Liver (tissue), 9 donors: ENCODE results near the gene ADAMTS16. TPM values are rescaled to one million over a fixed set of nuclear protein-coding genes. Genes with fewer than 3 reads are reported as not detected.

Experiments
- DNase-seq: peaks from one replicate; pipeline ENCODE4 v3.0.0-alpha.2; 2017; ENCODE audit warnings: low spot score
- H3K27ac ChIP-seq, 2 donors: one replicate each; pipeline ENCODE4 v1.7.0; 2013; ENCODE audit warnings: inconsistent platforms in 2 of 2, low read length in 2 of 2, control low read depth in 1 of 2, low read depth in 1 of 2, mild to moderate bottlenecking in 1 of 2
- H3K27me3 ChIP-seq, 4 donors: one replicate each; pipeline versions ENCODE4 v1.6.1 to v1.7.0; 2013; ENCODE audit warnings: low read length in 3 of 4, inconsistent platforms in 1 of 4, mild to moderate bottlenecking in 1 of 4, moderate library complexity in 1 of 4; ENCODE audit not compliant: control insufficient read depth in 4 of 4, insufficient read depth in 4 of 4
- H3K36me3 ChIP-seq, 4 donors: one replicate each; pipeline versions ENCODE4 v1.6.1 to v1.7.0; 2013; ENCODE audit warnings: low read length in 3 of 4, mild to moderate bottlenecking in 3 of 4, low read depth in 1 of 4, moderate library complexity in 1 of 4; ENCODE audit not compliant: control insufficient read depth in 4 of 4, insufficient read depth in 3 of 4
- H3K4me1 ChIP-seq, 4 donors: one replicate each; pipeline versions ENCODE4 v1.6.1 to v1.7.0; 2013; ENCODE audit warnings: low read length in 3 of 4, mild to moderate bottlenecking in 3 of 4, moderate library complexity in 1 of 4; ENCODE audit not compliant: control insufficient read depth in 4 of 4, insufficient read depth in 4 of 4
- H3K4me3 ChIP-seq, 3 donors: one replicate each; pipeline versions ENCODE4 v1.6.1 to v1.7.0; 2013; ENCODE audit warnings: low read length in 3 of 3, control low read depth in 1 of 3, low read depth in 1 of 3, mild to moderate bottlenecking in 1 of 3
- H3K9ac ChIP-seq, 2 donors: one replicate each; pipeline ENCODE4 v1.7.0; 2013; ENCODE audit warnings: low read length in 2 of 2, mild to moderate bottlenecking in 2 of 2, moderate library complexity in 2 of 2, control low read depth in 1 of 2, low read depth in 1 of 2
- H3K9me3 ChIP-seq, 4 donors: one replicate each; pipeline versions ENCODE4 v1.6.1 to v1.7.0; 2013; ENCODE audit warnings: low read length in 3 of 4; ENCODE audit not compliant: control insufficient read depth in 4 of 4
- ATF3 ChIP-seq: IDR thresholded peaks from 2 replicates; pipeline ENCODE4 v1.6.1; 2016; ENCODE audit warnings: antibody characterized with exemption
- EGR1 ChIP-seq, 2 donors: IDR thresholded peaks; 2 replicates each; pipeline ENCODE4 v1.6.1; 2016 to 2018; ENCODE audit warnings: antibody characterized with exemption in 2 of 2, low read depth in 2 of 2
- FOXA1 ChIP-seq: IDR thresholded peaks from 2 replicates; pipeline ENCODE4 v1.6.1; 2016; ENCODE audit warnings: antibody characterized with exemption
- FOXA2 ChIP-seq: IDR thresholded peaks from 2 replicates; pipeline ENCODE4 v1.6.1; 2016; ENCODE audit warnings: antibody characterized with exemption
- GABPA ChIP-seq, 2 donors: IDR thresholded peaks in 1 of 2; conservative IDR thresholded peaks in 1 of 2; 2 replicates each; pipeline ENCODE4 v1.6.1; 2016; ENCODE audit warnings: antibody characterized with exemption in 2 of 2, mild to moderate bottlenecking in 1 of 2, moderate library complexity in 1 of 2
- HNF4A ChIP-seq, 2 donors: conservative IDR thresholded peaks; 2 replicates each; pipeline ENCODE4 v1.6.1; 2016; ENCODE audit warnings: antibody characterized with exemption in 2 of 2, mild to moderate bottlenecking in 2 of 2
- HNF4G ChIP-seq: IDR thresholded peaks from 2 replicates; pipeline ENCODE4 v1.6.1; 2016; ENCODE audit warnings: antibody characterized with exemption
- JUND ChIP-seq, 2 donors: IDR thresholded peaks; 2 replicates each; pipeline ENCODE4 v1.6.1; 2016; ENCODE audit warnings: antibody characterized with exemption in 2 of 2
- NR2F2 ChIP-seq: IDR thresholded peaks from 2 replicates; pipeline ENCODE4 v1.6.1; 2016; ENCODE audit warnings: antibody characterized with exemption
- RAD21 ChIP-seq, 2 donors: IDR thresholded peaks; 2 replicates each; pipeline ENCODE4 v1.6.1; 2016; ENCODE audit warnings: antibody characterized with exemption in 2 of 2, mild to moderate bottlenecking in 2 of 2
- REST ChIP-seq: IDR thresholded peaks from 2 replicates; pipeline ENCODE4 v1.6.1; 2016; ENCODE audit warnings: antibody characterized with exemption, mild to moderate bottlenecking
- RXRA ChIP-seq, 2 donors: IDR thresholded peaks; 2 replicates each; pipeline ENCODE4 v1.6.1; 2017 to 2018; ENCODE audit warnings: antibody characterized with exemption in 2 of 2, mild to moderate bottlenecking in 1 of 2
- SP1 ChIP-seq: IDR thresholded peaks from 2 replicates; pipeline ENCODE4 v1.6.1; 2018; ENCODE audit warnings: antibody characterized with exemption, mild to moderate bottlenecking
- TAF1 ChIP-seq: conservative IDR thresholded peaks from 2 replicates; pipeline ENCODE4 v1.6.1; 2016; ENCODE audit warnings: antibody characterized with exemption, mild to moderate bottlenecking
- YY1 ChIP-seq: IDR thresholded peaks from 2 replicates; pipeline ENCODE4 v1.6.1; 2016; ENCODE audit warnings: antibody characterized with exemption, mild to moderate bottlenecking
- WGBS: extraction: QIAGEN DNeasy Blood & Tissue Kit; methylation state at CpG from one replicate; pipeline ENCODE4 v1.1.7; 2013; 5-methylcytosine and 5-hydroxymethylcytosine counted together
- polyA plus RNA-seq, 2 donors: library from polyadenylated mRNA; stranded (reverse) in 1 of 2; unstranded in 1 of 2; fragments of 200-250 nt in 1 of 2; fragments of >200 nt in 1 of 2; fragmentation: Nextera tagmentation in 1 of 2; extraction: Ambion mirVana in 1 of 2; gene quantifications; one replicate each; pipeline versions ENCODE4 v1.2.1 to v1.2.3, GENCODE V29; 2013 to 2015
- total RNA-seq, 2 donors: library from RNA; depleted of rRNA; stranded (reverse); fragments of >200 nt; gene quantifications; one replicate each; pipeline ENCODE4 v1.2.3, GENCODE V29; 2014
- TF ChIP-seq, protein P1 (sequence below): IDR thresholded peaks from 2 replicates; pipeline ENCODE4 v1.6.1; 2016; ENCODE audit warnings: antibody characterized with exemption
- TF ChIP-seq, protein P2 (sequence below): IDR thresholded peaks from 2 replicates; pipeline ENCODE4 v1.6.1; 2016; ENCODE audit warnings: antibody characterized with exemption
- TF ChIP-seq, protein P3 (sequence below): fragments of 150-350 bp; IDR thresholded peaks from 2 replicates; pipeline ENCODE4 v1.5.1; 2017; ENCODE audit warnings: improper control_type of control experiment, low read depth, low read length; ENCODE audit not compliant: missing input control
- donor health status: healthy.
- donor health status: healthy.
- donor health status: healthy.
- donor health status: healthy.
- donor health status: healthy.

The ADAMTS16 gene
- total and polyA plus RNA-seq, 4 donors, result under 0.01 to 0.84 TPM; not detected in 2

DNA sequence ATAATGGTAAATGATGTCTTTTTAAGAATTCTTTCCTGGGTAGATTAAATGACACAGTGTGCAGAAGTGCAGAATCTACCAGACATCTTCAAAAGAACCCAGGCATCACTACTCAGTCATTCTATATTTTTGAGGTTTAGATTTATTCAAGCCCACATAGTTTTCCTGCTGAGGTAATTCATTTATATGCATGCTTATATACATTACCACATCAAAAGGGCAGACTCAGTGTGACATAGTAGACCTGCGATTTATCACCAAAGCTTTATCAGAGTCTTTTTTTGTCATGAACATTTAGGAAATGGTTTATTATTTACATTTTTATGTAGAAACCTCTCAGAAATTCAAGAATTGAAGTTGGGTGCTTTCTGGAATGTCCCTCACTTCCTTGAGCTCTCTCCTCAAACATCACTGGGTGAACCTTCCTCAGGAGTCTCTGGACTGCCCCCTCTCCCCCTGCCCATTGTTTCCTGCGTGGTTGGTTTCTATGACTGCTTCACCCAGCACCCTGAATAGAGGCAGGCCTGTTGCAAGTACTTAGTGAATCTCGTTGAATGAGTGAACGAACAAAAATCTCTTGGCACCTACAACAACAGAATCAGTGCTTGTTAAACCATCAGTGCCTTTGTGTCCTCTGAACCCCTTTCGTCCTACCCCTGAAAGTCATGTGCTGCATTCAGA, 42.5 kb downstream of the ADAMTS16 start:
- no peak for DNase-seq
- peaks cover 0 to 1% (median 0%) of the 10 kb centered on the region in 4 donors for H3K36me3 ChIP-seq
- 67% methylated on average over 5 of the region's 5 CpGs for WGBS
- no peaks in the 10 kb centered on the region for H3K9me3 ChIP-seq
- peaks cover 0 to 10% (median 5%) of the 10 kb centered on the region in 4 donors for H3K4me1 ChIP-seq
- no peak overlapping the region for H3K4me3 ChIP-seq
- no peak for TF ChIP-seq YY1
- TF ChIP-seq REST, result no peak
- TF ChIP-seq GABPA (IDR thresholded peaks at IDR 0.05 in 1 of 2, conservative IDR thresholded peaks at IDR 0.05 in 1 of 2), result no peak
- no peak for TF ChIP-seq ATF3
- TF ChIP-seq RXRA (IDR thresholded peaks at IDR 0.05), result no peak
- no peak for TF ChIP-seq HNF4G
- TF ChIP-seq TAF1, result no peak
- no peak for TF ChIP-seq HNF4A (conservative IDR thresholded peaks at IDR 0.05)
- no peak for TF ChIP-seq JUND (IDR thresholded peaks at IDR 0.05)
- TF ChIP-seq, protein P1, sequence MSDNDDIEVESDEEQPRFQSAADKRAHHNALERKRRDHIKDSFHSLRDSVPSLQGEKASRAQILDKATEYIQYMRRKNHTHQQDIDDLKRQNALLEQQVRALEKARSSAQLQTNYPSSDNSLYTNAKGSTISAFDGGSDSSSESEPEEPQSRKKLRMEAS, result no peak
- no peak for TF ChIP-seq FOXA1
- TF ChIP-seq, protein P2, sequence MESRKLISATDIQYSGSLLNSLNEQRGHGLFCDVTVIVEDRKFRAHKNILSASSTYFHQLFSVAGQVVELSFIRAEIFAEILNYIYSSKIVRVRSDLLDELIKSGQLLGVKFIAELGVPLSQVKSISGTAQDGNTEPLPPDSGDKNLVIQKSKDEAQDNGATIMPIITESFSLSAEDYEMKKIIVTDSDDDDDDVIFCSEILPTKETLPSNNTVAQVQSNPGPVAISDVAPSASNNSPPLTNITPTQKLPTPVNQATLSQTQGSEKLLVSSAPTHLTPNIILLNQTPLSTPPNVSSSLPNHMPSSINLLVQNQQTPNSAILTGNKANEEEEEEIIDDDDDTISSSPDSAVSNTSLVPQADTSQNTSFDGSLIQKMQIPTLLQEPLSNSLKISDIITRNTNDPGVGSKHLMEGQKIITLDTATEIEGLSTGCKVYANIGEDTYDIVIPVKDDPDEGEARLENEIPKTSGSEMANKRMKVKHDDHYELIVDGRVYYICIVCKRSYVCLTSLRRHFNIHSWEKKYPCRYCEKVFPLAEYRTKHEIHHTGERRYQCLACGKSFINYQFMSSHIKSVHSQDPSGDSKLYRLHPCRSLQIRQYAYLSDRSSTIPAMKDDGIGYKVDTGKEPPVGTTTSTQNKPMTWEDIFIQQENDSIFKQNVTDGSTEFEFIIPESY, result no peak
- TF ChIP-seq RAD21 (IDR thresholded peaks at IDR 0.05), result no peak
- TF ChIP-seq FOXA2, result no peak
- TF ChIP-seq, protein P3, sequence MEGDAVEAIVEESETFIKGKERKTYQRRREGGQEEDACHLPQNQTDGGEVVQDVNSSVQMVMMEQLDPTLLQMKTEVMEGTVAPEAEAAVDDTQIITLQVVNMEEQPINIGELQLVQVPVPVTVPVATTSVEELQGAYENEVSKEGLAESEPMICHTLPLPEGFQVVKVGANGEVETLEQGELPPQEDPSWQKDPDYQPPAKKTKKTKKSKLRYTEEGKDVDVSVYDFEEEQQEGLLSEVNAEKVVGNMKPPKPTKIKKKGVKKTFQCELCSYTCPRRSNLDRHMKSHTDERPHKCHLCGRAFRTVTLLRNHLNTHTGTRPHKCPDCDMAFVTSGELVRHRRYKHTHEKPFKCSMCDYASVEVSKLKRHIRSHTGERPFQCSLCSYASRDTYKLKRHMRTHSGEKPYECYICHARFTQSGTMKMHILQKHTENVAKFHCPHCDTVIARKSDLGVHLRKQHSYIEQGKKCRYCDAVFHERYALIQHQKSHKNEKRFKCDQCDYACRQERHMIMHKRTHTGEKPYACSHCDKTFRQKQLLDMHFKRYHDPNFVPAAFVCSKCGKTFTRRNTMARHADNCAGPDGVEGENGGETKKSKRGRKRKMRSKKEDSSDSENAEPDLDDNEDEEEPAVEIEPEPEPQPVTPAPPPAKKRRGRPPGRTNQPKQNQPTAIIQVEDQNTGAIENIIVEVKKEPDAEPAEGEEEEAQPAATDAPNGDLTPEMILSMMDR, result no peak
- no peak for TF ChIP-seq SP1
- no peak for TF ChIP-seq NR2F2
- TF ChIP-seq EGR1 (IDR thresholded peaks at IDR 0.05; ENCODE audit: low read depth in 2 of 2), result no peak
- H3K27me3 ChIP-seq, result no peaks in the 10 kb centered on the region
- no peak overlapping the region for H3K27ac ChIP-seq
- H3K9ac ChIP-seq, result no peak overlapping the region
